GM13976 (cell line): Measurements from ENCODE around the gene EXOC3.

Experiments used
- DNase-seq: peaks from one replicate; pipeline ENCODE4 v3.0.0; 2012; ENCODE audit warnings: low spot score
- in situ Hi-C: fragments of 300-500 bp; cut with MboI; formaldehyde crosslinking; loops from one replicate; pipeline ENCODE4 v1.12.0; 2022; ENCODE audit warnings: low sequenced_read_pairs, mixed read lengths, inconsistent platforms; ENCODE audit not compliant: unreplicated experiment
- TF ChIP-seq, protein P1 (sequence below): IDR thresholded peaks from 2 replicates; pipeline ENCODE4 v1.5.1; 2012; ENCODE audit warnings: borderline replicate concordance, mild to moderate bottlenecking; ENCODE audit not compliant: insufficient read depth; ENCODE audit errors: extremely low read depth, missing control alignments, control extremely low read depth

The EXOC3 gene

DNA sequence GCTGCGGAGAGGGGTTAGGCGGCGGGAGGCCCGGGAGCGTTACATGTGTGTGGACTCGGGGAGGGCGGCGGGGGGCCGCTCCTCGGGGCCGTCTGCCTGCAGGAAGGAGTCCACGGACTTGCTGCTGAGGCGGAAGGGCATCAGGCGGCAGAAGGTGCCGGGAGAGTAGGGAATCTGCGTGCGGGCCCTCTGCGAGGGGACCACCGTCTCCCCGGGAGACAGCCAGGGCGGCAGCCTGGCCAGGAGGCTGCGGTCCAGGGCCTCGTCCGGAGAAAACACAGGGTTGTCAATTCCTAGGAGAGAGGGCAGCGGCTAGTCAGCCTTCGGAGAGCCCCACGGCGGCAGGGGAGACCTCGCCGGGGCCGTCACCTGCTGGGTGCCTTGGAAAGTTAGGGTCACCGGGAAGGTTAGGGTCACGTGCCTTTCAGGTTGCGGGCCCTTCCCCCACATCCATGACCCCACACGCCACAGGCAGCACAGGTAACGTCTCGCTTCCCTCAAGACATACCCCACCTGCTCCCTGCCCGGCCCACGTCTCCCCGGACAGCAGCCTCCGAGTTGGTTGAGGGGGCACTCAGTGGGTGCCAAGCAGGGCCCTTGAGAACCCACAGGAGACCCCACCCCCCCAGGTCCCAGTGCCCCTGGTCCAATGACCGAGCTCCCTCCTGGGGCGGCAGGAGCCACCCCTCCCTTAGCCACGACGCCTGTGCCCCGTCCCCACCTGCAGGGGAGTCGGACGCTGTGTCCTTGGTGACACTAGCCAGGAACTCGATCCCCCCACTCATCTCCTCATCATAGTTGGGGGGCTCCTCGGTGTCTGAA, 32.1 kb downstream of the EXOC3 start:
- TF ChIP-seq, protein P1, sequence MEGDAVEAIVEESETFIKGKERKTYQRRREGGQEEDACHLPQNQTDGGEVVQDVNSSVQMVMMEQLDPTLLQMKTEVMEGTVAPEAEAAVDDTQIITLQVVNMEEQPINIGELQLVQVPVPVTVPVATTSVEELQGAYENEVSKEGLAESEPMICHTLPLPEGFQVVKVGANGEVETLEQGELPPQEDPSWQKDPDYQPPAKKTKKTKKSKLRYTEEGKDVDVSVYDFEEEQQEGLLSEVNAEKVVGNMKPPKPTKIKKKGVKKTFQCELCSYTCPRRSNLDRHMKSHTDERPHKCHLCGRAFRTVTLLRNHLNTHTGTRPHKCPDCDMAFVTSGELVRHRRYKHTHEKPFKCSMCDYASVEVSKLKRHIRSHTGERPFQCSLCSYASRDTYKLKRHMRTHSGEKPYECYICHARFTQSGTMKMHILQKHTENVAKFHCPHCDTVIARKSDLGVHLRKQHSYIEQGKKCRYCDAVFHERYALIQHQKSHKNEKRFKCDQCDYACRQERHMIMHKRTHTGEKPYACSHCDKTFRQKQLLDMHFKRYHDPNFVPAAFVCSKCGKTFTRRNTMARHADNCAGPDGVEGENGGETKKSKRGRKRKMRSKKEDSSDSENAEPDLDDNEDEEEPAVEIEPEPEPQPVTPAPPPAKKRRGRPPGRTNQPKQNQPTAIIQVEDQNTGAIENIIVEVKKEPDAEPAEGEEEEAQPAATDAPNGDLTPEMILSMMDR = no peak
- in situ Hi-C loops = no loop called here
- no peak for DNase-seq

DNA sequence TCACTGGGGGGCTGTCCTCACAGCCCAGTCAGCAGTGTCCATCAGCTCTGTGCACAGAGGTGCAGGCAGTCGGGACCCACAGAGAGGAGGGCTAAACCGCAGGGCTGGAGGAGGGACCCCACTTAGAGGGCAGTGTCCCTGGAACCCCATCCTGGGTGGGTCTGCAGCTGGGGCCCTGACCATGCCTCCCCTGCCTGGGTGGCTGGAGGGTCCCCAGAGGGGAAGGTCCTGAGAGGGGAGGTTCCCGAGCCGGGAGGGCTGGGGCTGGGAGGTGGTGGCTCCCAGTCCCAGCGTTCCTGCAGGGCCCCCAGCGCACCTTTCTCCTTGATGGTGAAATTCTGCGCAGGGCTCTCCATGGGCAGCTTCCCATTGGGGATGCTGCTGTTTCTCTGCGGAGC, 32.7 kb downstream of the EXOC3 start:
- in situ Hi-C loops = no loop called here
- TF ChIP-seq, protein P1 = no peak
- no peak for DNase-seq

DNA sequence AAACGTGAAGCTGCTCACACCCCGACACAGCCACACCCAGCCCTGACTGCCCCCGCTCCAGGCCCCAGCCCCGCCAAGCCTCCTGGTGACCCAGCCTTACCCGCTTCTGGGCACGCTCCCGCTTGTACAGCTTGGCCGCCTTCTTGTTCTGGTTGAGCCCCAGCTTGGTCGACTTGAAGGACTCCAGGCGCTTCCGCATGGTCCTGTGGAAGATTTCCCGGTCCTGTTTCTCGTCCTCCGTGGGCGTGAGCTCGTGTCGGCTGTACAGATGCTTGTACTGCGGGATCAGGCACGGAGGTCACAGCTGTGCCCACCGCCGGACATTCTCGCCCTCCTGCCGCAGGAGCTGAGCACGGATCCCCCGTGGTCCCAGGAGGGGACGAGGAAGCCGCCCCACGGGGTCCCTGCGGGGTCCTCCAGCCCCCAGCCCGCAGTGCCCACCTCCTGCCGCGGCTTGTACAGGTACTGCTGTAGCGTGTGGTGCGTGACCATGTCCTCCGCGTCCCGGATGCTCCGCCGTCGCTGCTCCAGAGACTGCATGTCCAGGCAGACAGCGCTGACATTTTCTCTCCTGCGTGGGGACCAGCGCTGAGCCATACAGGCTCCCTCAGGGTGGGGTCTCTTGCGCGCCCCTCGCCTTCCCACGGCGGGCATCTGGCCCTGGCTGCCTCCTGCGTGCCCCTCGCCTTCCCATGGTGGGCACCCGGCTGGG, 33.3 kb downstream of the EXOC3 start:
- in situ Hi-C loops = no loop called here
- TF ChIP-seq, protein P1 = no peak

DNA sequence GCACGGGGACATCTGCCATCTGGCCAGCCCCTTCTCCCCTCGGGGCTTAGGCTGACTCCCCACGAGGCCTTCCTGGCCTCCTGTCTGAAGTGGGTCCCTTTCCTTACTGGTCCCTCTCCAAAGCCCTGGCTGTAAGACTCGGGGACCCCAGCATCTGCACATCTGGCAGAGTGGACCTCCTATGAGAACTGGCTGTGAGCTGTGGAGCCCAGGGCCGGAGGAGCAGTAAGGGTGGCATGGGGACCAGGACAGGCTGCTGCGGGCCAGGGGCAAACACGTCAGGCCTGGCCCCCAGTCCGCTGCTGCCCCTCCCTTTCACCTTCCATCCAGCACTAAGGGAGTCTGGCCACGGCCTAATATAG, 33.8 kb downstream of the EXOC3 start:
- in situ Hi-C loops = no loop called here
- TF ChIP-seq, protein P1 = no peak
- no peak for DNase-seq

More for the DNA sequence above, 33.3 kb downstream of the EXOC3 start:
- no peak for DNase-seq

DNA sequence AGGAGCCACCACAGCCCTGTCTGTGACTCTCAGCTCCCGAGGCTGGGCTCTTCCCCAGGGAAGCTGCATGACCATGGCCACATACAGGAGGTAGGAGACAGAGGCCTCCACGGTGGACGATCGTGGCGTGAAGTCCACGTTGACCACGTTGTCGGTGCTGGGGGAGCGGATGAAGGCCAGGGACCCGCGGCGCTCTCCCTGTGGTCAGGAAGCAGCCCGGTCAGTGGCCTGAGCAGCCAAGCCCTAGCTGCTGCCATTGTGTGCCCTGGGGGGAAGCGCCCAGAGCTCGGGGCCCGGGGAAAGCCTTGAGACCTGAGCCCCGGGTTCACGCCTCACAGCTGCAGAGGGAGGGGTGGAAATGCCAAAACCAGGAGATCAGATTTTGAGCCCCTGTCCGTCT, 34.3 kb downstream of the EXOC3 start:
- no peak for DNase-seq
- TF ChIP-seq, protein P1 = no peak

DNA sequence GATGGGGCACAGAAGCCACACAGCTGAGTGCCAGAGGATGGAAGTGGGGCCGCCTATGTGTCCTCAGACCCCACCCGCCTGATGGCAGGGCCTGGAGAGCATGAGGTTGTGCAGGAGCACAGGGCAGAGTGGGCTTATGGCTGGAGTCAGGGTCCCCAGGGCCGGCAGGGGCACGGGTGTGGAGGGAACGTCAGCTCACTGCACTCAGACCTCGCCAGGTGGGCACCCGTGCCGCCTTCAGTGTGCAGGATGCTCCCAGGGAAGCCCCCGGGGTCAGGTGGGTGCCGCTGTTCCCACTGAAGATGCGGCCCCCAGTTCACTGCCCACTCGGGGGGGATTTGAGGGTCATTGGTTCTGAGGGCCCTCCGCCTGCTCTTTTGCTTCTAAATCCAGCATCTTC, 34.9 kb downstream of the EXOC3 start:
- in situ Hi-C loops = no loop called here
- no peak for DNase-seq
- TF ChIP-seq, protein P1 = no peak

More for the DNA sequence above, 34.3 kb downstream of the EXOC3 start:
- in situ Hi-C loops = no loop called here
